HG02642 (cell line): ENCODE results near the gene PLCB1.

Source experiments
- ATAC-seq: cut with Tn5 transposase; IDR thresholded peaks from one replicate; pipeline ENCODE4 v1.9.1; 2021; ENCODE audit warnings: mild to moderate bottlenecking; ENCODE audit not compliant: unreplicated experiment, poor library complexity

PLCB1 gene

DNA sequence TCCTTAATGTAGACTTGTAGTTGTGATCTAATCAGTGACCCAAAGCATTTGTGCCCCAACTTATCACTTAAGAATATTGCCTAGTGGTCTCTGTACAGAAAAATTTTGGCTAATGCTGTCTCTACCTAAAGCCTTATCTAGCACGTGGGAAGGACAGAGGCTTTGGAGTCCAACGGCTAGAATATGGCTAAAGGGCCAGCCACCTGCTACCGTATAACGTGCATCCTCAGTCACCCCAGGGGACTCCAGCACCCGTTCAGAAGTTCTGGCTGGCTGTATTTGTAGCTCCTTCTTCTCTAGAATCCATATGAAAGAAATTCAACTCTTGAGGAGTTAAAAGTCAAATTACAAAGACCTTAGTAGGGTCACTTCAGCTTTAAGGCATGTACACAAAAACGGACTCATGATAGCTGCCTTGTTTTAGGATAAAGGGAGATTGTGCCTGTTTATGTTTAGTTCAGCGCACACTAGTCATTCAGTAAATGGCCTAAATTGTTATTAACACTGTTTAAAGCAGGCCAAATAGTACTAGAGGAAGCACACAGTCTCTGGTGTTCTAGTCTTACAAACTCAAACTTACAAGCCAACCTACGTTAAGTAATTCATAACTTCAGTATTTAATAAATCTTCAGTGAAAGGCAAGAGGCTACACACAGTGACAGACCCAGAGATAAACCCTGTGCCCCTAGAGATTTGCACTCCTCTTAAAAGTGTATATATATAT, 529.3 kb downstream of the PLCB1 start:
- ATAC-seq: no peak

- ATAC-seq: no peak
These were observed 530.4 kb downstream of the PLCB1 start for GRCh38 chr20:8662433-8662954.

DNA sequence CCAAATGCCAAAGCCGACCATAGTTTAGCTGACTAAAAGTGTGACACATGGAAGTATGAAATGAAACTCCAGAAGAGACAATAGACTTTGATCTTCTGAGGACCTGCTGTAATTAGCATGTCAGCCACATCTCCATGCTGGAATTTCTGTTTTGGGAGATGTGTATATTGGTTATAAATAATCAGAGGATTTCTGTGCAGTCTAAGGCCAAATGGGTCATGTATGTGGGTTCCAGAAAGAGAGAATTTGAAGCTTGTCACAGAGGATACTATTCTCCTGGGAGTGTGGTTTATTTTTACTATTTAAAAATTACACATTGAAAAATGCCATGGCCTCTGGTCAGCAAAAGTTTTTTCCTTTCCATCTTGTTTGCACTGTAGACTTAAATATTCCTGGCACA, 531.4 kb downstream of the PLCB1 start:
- ATAC-seq: no peak

GRCh38 chr20:8664778-8665177, 532.7 kb downstream of the PLCB1 start:
- no peak for ATAC-seq

GRCh38 chr20:8667306-8667705, 535.2 kb downstream of the PLCB1 start:
- ATAC-seq: no peak

- no peak for ATAC-seq
These were observed 538.3 kb downstream of the PLCB1 start for GRCh38 chr20:8670207-8670892.

DNA sequence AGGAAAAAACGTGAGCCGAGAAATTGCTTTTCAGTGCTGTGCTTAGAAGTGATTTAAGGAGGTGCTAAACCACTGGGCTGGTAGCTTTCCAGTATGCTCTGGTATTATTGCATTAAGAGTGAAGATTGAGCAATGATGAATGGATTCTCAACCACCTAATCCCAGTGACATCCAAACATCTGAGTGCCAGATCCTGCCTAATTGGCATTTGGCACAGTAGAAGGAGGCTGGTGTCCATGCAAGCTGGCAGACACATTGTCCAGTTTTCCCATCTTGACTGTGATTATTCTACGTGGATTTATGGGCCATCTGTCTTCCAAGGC, 538.8 kb downstream of the PLCB1 start:
- ATAC-seq: no peak

GRCh38 chr20:8671370-8671961, 539.4 kb downstream of the PLCB1 start:
- ATAC-seq: no peak

- no peak for ATAC-seq
These were observed 541.0 kb downstream of the PLCB1 start for GRCh38 chr20:8673116-8673515.

DNA sequence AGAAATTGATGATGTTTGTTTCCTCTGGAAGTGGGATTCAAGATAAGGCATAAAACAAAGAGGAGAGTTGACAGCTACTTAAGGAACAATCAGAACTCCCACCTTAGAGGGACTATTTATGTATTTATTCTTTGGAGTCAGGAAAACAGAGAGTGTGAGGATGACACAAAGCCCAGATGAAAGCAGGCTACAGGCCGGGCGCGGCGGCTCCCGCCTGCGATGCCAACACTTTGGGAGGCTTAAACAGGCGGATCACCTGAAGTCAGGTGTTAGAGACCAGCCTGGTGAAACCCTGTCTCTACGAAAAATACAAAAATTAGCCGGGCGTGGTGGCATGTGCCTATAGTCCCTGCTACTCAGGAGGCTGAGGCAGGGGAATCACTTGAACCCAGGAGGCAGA, 543.8 kb downstream of the PLCB1 start:
- ATAC-seq: no peak

- ATAC-seq: no peak
These were observed 546.2 kb downstream of the PLCB1 start for GRCh38 chr20:8678098-8678776.

DNA sequence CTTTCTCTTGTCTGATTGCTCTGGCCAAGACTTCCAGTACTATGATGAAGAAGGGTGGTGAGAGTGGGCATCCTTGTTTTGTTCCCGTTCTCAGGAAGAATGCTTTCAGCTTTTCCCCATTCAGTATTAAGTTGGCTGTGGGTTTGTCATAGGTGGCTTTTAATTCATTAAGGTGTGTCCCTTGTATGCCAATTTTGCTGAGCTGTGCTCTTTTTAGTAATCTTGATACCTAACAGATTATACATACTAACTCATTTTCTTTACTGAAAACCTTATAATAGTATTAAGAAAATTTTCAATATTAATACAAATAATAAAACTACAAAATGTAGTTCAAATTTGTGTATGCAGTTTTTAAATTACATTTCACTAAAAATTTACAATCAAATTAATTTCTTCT, 557.3 kb downstream of the PLCB1 start:
- no peak for ATAC-seq

- no peak for ATAC-seq
These were observed 558.0 kb downstream of the PLCB1 start for GRCh38 chr20:8690074-8690473.

DNA sequence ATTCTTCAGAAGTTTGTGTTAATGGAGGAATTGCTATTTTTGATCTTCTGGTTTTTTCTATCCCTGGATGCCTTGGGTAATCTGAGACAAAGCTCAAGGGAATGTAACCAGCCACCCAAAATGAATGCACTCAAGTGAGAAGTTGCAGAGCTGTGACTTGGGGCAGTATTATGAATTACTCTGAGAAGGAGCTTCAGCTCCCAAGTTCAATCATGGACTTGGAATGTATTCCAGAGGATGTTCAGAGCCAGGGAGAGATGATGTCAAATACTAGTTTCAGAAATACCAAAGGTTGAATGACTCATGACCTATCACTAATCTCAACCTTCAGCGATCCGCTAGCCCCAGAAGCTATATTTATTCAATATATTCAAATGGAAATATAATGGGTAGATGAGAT, 561.6 kb downstream of the PLCB1 start:
- ATAC-seq: no peak

- ATAC-seq: no peak
These were observed 568.7 kb downstream of the PLCB1 start for GRCh38 chr20:8700756-8701155.

DNA sequence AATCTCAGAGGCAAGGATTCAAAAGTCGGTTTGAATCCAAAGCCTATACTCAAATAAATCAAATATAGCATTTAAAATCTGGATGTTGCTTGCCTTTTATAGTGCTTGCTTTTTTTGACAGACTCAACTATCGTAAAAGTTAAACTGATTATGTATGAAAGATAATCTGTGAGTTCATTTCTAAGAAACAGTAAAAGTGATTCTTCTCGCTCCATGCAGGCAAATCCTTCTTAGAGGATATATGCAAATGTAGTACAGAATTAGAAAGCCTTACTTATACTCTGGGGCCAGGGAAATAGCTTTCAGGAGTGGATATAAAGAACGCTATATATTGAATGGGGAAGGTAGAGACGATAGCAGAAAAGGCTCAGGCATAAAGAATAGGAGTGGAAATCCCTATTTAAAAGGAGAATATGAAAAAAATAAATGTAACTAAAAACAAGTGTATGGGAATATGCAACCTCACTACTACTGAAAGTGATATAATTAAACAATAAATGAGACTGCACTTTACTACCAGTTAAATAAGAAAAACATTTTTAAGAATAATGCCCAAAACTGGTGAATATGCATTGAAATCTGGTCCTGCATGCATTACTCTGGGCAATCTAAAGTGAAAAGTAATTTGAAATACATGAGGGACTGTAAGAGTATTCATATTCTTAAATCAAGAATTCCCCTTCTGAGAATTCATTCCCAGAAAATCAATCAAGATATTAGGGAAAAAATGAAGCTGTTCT, 575.1 kb downstream of the PLCB1 start:
- ATAC-seq: no peak

DNA sequence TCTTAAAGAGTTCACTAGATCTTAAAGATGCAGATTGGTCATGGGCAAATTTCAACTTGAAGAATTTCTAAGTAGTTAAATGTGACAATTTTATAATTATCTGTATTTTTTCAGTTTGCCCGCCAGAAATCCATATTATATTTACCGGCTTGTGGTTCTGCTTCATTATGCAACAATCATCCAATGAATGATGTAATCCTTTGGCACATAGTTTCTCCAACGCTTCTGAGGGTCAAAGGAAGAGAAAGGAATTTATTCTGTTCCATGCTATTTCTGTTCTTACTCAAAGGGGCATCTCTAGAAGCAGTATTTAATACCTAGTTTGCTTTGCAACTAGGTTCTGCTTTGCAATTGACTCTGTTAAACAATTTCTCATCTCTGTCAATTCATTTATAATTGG, 577.6 kb downstream of the PLCB1 start:
- ATAC-seq: no peak

- no peak for ATAC-seq
These were observed 579.4 kb downstream of the PLCB1 start for GRCh38 chr20:8711501-8711900.

DNA sequence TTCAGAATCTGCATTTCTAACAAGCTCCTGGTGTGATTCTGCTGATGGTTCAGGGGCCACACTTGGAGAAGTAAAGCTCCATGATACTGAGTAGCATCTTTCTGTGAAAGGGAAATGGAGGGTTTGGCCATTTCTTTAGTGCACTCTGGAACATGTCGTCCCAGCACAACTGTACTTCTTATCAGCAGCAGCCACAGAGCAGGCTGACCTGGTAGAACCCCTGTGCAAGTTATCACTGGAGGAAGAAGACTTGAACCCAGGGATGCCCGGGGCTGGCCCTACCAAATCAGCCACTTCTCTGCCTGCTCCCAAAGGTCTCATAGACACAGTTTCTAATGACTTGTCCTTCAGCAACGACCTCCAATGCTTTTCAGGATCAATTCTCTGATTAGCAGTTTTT, 582.1 kb downstream of the PLCB1 start:
- ATAC-seq: no peak

- no peak for ATAC-seq
These were observed 586.2 kb downstream of the PLCB1 start for GRCh38 chr20:8718279-8718678.
